HEK293T (cell line): ENCODE data around the gene ASNSD1.
"Not testable (repeated sequence)": the region's sequence is repeated elsewhere in the genome, so short reads cannot be mapped to it uniquely, and the experiment has no call there.

ENCODE experiments used
- CTCF ChIA-PET: fragments of 350-600 bp; formaldehyde crosslinking; extraction: SDS; loops from one replicate; lab custom pipeline; 2021; ENCODE audit warnings: antibody characterized with exemption, inconsistent platforms; lab: Yijun Ruan, JAX
- POLR2A ChIA-PET: fragments of 350-600 bp; formaldehyde crosslinking; extraction: SDS; loops from one replicate; lab custom pipeline; 2020; ENCODE audit warnings: antibody characterized with exemption, inconsistent platforms; lab: Yijun Ruan, JAX
- DNase-seq: peaks from one replicate; pipeline ENCODE4 v3.0.0; 2012; ENCODE audit warnings: mixed read lengths; ENCODE audit errors: extremely low spot score
- ARNT ChIP-seq: fragments of 450-650 bp; IDR thresholded peaks from 2 replicates; pipeline ENCODE4 v1.6.1; 2017; ENCODE audit warnings: mild to moderate bottlenecking
- BHLHE40 ChIP-seq: fragments of 450-650 bp; IDR thresholded peaks from 2 replicates; pipeline ENCODE4 v1.6.1; 2016; ENCODE audit warnings: mild to moderate bottlenecking, moderate library complexity, borderline replicate concordance
- CTBP1 ChIP-seq: fragments of 450-650 bp; IDR thresholded peaks from 2 replicates; pipeline ENCODE4 v1.6.1; 2016; ENCODE audit warnings: borderline replicate concordance
- ELF4 ChIP-seq: fragments of 450-650 bp; IDR thresholded peaks from 2 replicates; pipeline ENCODE4 v1.6.1; 2017; ENCODE audit warnings: antibody characterized with exemption
- FOXA1 ChIP-seq: fragments of 450-650 bp; IDR thresholded peaks from 2 replicates; pipeline ENCODE4 v1.6.1; 2016; ENCODE audit warnings: mild to moderate bottlenecking
- FOXK2 ChIP-seq: fragments of 450-650 bp; IDR thresholded peaks from 2 replicates; pipeline ENCODE4 v1.6.1; 2016; ENCODE audit warnings: mild to moderate bottlenecking
- FOXM1 ChIP-seq: fragments of 450-650 bp; IDR thresholded peaks from 2 replicates; pipeline ENCODE4 v1.6.1; 2017; ENCODE audit warnings: mild to moderate bottlenecking, borderline replicate concordance
- HDGF ChIP-seq: fragments of 450-650 bp; IDR thresholded peaks from 2 replicates; pipeline ENCODE4 v1.6.1; 2017; ENCODE audit warnings: antibody characterized with exemption, borderline replicate concordance
- L3MBTL2 ChIP-seq: fragments of 450-650 bp; conservative IDR thresholded peaks from 2 replicates; pipeline ENCODE4 v1.6.1; 2016; ENCODE audit warnings: mild to moderate bottlenecking
- LEF1 ChIP-seq: fragments of 450-650 bp; IDR thresholded peaks from 2 replicates; pipeline ENCODE4 v1.6.1; 2017; ENCODE audit warnings: mild to moderate bottlenecking, borderline replicate concordance
- NFRKB ChIP-seq: fragments of 450-650 bp; IDR thresholded peaks from 2 replicates; pipeline ENCODE4 v1.6.1; 2016; ENCODE audit warnings: mild to moderate bottlenecking, moderate library complexity
- PKNOX1 ChIP-seq: fragments of 450-650 bp; IDR thresholded peaks from 2 replicates; pipeline ENCODE4 v1.6.1; 2016
- SP1 ChIP-seq: fragments of 450-650 bp; IDR thresholded peaks from 2 replicates; pipeline ENCODE4 v1.6.1; 2017
- SUZ12 ChIP-seq: fragments of 450-650 bp; IDR thresholded peaks from 2 replicates; pipeline ENCODE4 v1.6.1; 2016; ENCODE audit warnings: mild to moderate bottlenecking
- TARDBP ChIP-seq: fragments of 450-650 bp; IDR thresholded peaks from 2 replicates; pipeline ENCODE4 v1.6.1; 2016
- ZNF384 ChIP-seq: fragments of 450-650 bp; IDR thresholded peaks from 2 replicates; pipeline ENCODE4 v1.6.1; 2016

The ASNSD1 gene

GRCh38 chr2:189641002-189641401 is 20.3 kb upstream of the ASNSD1 start:
- ChIA-PET POLR2A (interaction anchor here (0.9 kb wide), 1 partner anchor 21 kb away, joined by 3 read pairs; no protein-coding TSS in a partner anchor), CTCF (no interaction called here)
- DNase-seq = no peak
- TF ChIP-seq SUZ12 = no peak
- no peak for TF ChIP-seq TARDBP
- no peak for TF ChIP-seq ARNT
- no peak for TF ChIP-seq HDGF
- no peak for TF ChIP-seq ZNF384
- TF ChIP-seq FOXA1 = no peak
- TF ChIP-seq CTBP1 = no peak; the same call in 1 of the 2 replicates
- no peak for TF ChIP-seq BHLHE40
- no peak for TF ChIP-seq PKNOX1
- TF ChIP-seq LEF1 = no peak
- TF ChIP-seq L3MBTL2 = no peak
- no peak for TF ChIP-seq NFRKB
- no peak for TF ChIP-seq ELF4

GRCh38 chr2:189641590-189641989 is 19.7 kb upstream of the ASNSD1 start:
- POLR2A ChIA-PET = interaction anchor here (0.9 kb wide), 1 partner anchor 20 kb away, joined by 3 read pairs; no protein-coding TSS in a partner anchor
- CTCF ChIA-PET = no interaction called here
- no peak for DNase-seq
- TF ChIP-seq L3MBTL2 (no peak), CTBP1 (no peak), ZNF384 (no peak), SP1 (no peak), BHLHE40 (no peak)

GRCh38 chr2:189646521-189646920 is 14.7 kb upstream of the ASNSD1 start:
- TF ChIP-seq ARNT = no peak
- TF ChIP-seq CTBP1 = no peak
- TF ChIP-seq ELF4 = no peak
- TF ChIP-seq PKNOX1 = no peak
- TF ChIP-seq FOXK2 = no peak
- TF ChIP-seq FOXM1 = no peak
- no peak for TF ChIP-seq SUZ12
- no peak for TF ChIP-seq L3MBTL2
- TF ChIP-seq ZNF384 = no peak
- no peak for TF ChIP-seq SP1
- TF ChIP-seq TARDBP = no peak
- TF ChIP-seq NFRKB = no peak
- TF ChIP-seq FOXA1 = no peak
- no peak for TF ChIP-seq LEF1
- TF ChIP-seq BHLHE40 = no peak
- no peak for TF ChIP-seq HDGF
- ChIA-PET POLR2A (no interaction called here), CTCF (interaction anchor here (0.7 kb wide), 1 partner anchor 551 kb away, joined by 3 read pairs; no protein-coding TSS in a partner anchor)
- DNase-seq = no peak

GRCh38 chr2:189648846-189649509 is 12.3 kb upstream of the ASNSD1 start:
- ChIA-PET POLR2A (no interaction called here), CTCF (interaction anchor here (0.7 kb wide), 1 partner anchor 12 kb away, joined by 3 read pairs; no protein-coding TSS in a partner anchor)
- DNase-seq = no peak
- TF ChIP-seq LEF1 (no peak), HDGF (no peak), L3MBTL2 (no peak), CTBP1 (no peak), NFRKB (no peak), PKNOX1 (no peak), SP1 (no peak), FOXM1 (no peak), ELF4 (no peak), ARNT (no peak), BHLHE40 (no peak), TARDBP (no peak), FOXK2 (no peak), FOXA1 (no peak)

- POLR2A ChIA-PET = no interaction called here
- CTCF ChIA-PET = interaction anchor here (1.1 kb wide), 1 partner anchor 10 kb away, joined by 3 read pairs; no protein-coding TSS in a partner anchor
- TF ChIP-seq SP1 (no peak), FOXA1 (no peak), NFRKB (no peak), FOXK2 (no peak), FOXM1 (no peak), L3MBTL2 (no peak), SUZ12 (no peak), LEF1 (no peak), ELF4 (no peak), TARDBP (no peak), CTBP1 (no peak), ARNT (no peak), ZNF384 (no peak)
- DNase-seq = no peak
Observed at GRCh38 chr2:189651284-189651683, 10.0 kb upstream of the ASNSD1 start.

GRCh38 chr2:189653464-189653863 is 7.8 kb upstream of the ASNSD1 start:
- CTCF ChIA-PET, POLR2A ChIA-PET, DNase-seq: not testable (repeated sequence)
